Measurements from ENCODE around the gene OR5W2. TPM values are rescaled to one million over a fixed set of nuclear protein-coding genes. Genes with fewer than 3 reads are reported as not detected.
"Not testable (repeated sequence)": the region's sequence is repeated elsewhere in the genome, so short reads cannot be mapped to it uniquely, and the experiment has no call there.

The OR5W2 gene
- total RNA-seq, 4 donors from 2014 or later, result not detected

- WGBS, result 85% methylated on average over 2 of the region's 5 CpGs
- no peaks in the 10 kb centered on the region for H3K36me3 ChIP-seq
- H3K4me1 ChIP-seq, result no peaks in the 10 kb centered on the region
- no peak for DNase-seq (ENCODE audit: low spot score in 2 of 2)
- TF ChIP-seq CTCF (IDR thresholded peaks at IDR 0.05), result no peak
- TF ChIP-seq POLR2AphosphoS5 (IDR thresholded peaks at IDR 0.05), result no peak
- TF ChIP-seq EP300 (IDR thresholded peaks at IDR 0.05), result no peak
- no peak for TF ChIP-seq POLR2A (IDR thresholded peaks at IDR 0.05)
- H3K27me3 ChIP-seq, result no peaks in the 10 kb centered on the region
- no peak overlapping the region for H3K27ac ChIP-seq
- H3K9me3 ChIP-seq, result no peaks in the 10 kb centered on the region
- H3K4me3 ChIP-seq, result no peak overlapping the region
These were observed 6.2 kb upstream of the OR5W2 start for GRCh38 chr11:55920537-55920936.

- Histone ChIP-seq H3K4me3 (no peak overlapping the region), H3K27ac (no peak overlapping the region), H3K4me1 (no peaks in the 10 kb centered on the region), H3K36me3 (no peaks in the 10 kb centered on the region), H3K27me3 (no peaks in the 10 kb centered on the region), H3K9me3 (no peaks in the 10 kb centered on the region)
- 37% methylated on average over 2 of the region's 2 CpGs for WGBS
- no peak for DNase-seq (ENCODE audit: low spot score in 2 of 2)
- TF ChIP-seq POLR2A (IDR thresholded peaks at IDR 0.05) (no peak), EP300 (IDR thresholded peaks at IDR 0.05) (no peak), POLR2AphosphoS5 (IDR thresholded peaks at IDR 0.05) (no peak), CTCF (IDR thresholded peaks at IDR 0.05) (no peak)
These were observed 12.1 kb downstream of the OR5W2 start for GRCh38 chr11:55902308-55902707.

- H3K27me3 ChIP-seq, result no peaks in the 10 kb centered on the region
- no peak overlapping the region for H3K27ac ChIP-seq
- WGBS, result 62% methylated on average over 8 of the region's 8 CpGs
- DNase-seq (ENCODE audit: low spot score in 2 of 2), result no peak
- no peaks in the 10 kb centered on the region for H3K36me3 ChIP-seq
- TF ChIP-seq EP300 (IDR thresholded peaks at IDR 0.05), result no peak
- no peak for TF ChIP-seq POLR2A (IDR thresholded peaks at IDR 0.05)
- no peak for TF ChIP-seq CTCF (IDR thresholded peaks at IDR 0.05)
- no peak for TF ChIP-seq POLR2AphosphoS5 (IDR thresholded peaks at IDR 0.05)
- no peaks in the 10 kb centered on the region for H3K4me1 ChIP-seq
- H3K4me3 ChIP-seq, result no peak overlapping the region
- H3K9me3 ChIP-seq, result no peaks in the 10 kb centered on the region
These were observed 19.2 kb downstream of the OR5W2 start for GRCh38 chr11:55895216-55895615.

GRCh38 chr11:55885481-55885880 lies 28.9 kb downstream of the OR5W2 start:
- H3K4me3 ChIP-seq; DNase-seq (ENCODE audit: low spot score in 2 of 2); H3K4me1 ChIP-seq; H3K27me3 ChIP-seq; H3K36me3 ChIP-seq; H3K27ac ChIP-seq; H3K9me3 ChIP-seq: not testable (repeated sequence)
- 76% methylated on average over 9 of the region's 9 CpGs for WGBS

GRCh38 chr11:55884995-55885394 lies 29.4 kb downstream of the OR5W2 start:
- H3K4me3 ChIP-seq; H3K27ac ChIP-seq; H3K36me3 ChIP-seq; H3K4me1 ChIP-seq; H3K27me3 ChIP-seq; H3K9me3 ChIP-seq; DNase-seq (ENCODE audit: low spot score in 2 of 2): not testable (repeated sequence)
- 85% methylated on average over 4 of the region's 4 CpGs for WGBS

GRCh38 chr11:55882997-55883396 lies 31.4 kb downstream of the OR5W2 start, which contains the start of gene TRIM51:
TSS of gene TRIM51 (plus strand) at chr11:55883297. CDS start at chr11:55885429, 2,132 bp downstream.
- H3K9me3 ChIP-seq; H3K4me3 ChIP-seq; H3K27ac ChIP-seq; H3K27me3 ChIP-seq; DNase-seq (ENCODE audit: low spot score in 2 of 2); H3K36me3 ChIP-seq; H3K4me1 ChIP-seq: not testable (repeated sequence)
- WGBS, result 86% methylated on average over 1 of the region's 1 CpG

- H3K36me3 ChIP-seq; DNase-seq (ENCODE audit: low spot score in 2 of 2); H3K4me1 ChIP-seq; H3K27ac ChIP-seq; H3K4me3 ChIP-seq; H3K9me3 ChIP-seq; H3K27me3 ChIP-seq: not testable (repeated sequence)
- 51% methylated on average over 11 of the region's 34 CpGs for WGBS
These were observed 41.2 kb downstream of the OR5W2 start for GRCh38 chr11:55873146-55873545.

GRCh38 chr11:55872731-55873130 lies 41.7 kb downstream of the OR5W2 start:
- 60% methylated on average over 1 of the region's 33 CpGs for WGBS
- H3K4me1 ChIP-seq; DNase-seq (ENCODE audit: low spot score in 2 of 2); H3K27ac ChIP-seq; H3K9me3 ChIP-seq; H3K4me3 ChIP-seq; H3K36me3 ChIP-seq; H3K27me3 ChIP-seq: not testable (repeated sequence)

GRCh38 chr11:55867354-55867753 lies 47.0 kb downstream of the OR5W2 start:
- H3K27me3 ChIP-seq; H3K36me3 ChIP-seq; H3K4me1 ChIP-seq; H3K27ac ChIP-seq; H3K9me3 ChIP-seq; H3K4me3 ChIP-seq; DNase-seq (ENCODE audit: low spot score in 2 of 2): not testable (repeated sequence)
- WGBS, result 76% methylated on average over 4 of the region's 4 CpGs
